Activated naive CD4-positive, alpha-beta T cell treated with anti-CD3 and anti-CD28 coated beads, Interleukin-2, amount 50 U/mL, for 72 hours (primary cell): ENCODE measurements around the gene SRSF4. TPM values are rescaled to one million over a fixed set of nuclear protein-coding genes. Genes with fewer than 3 reads are reported as not detected.

Experiments
- ATAC-seq, 2 donors: fragments of 150-1000 bp; cut with Tn5 transposase; 2 replicates each; pipeline ENCODE4 v1.10.0; 2021; ENCODE audit warnings: mild to moderate bottlenecking in 2 of 2, moderate library complexity in 2 of 2
- DNase-seq, 2 donors: peaks; one replicate each; pipeline ENCODE4 v3.0.0; 2021 to 2022; ENCODE audit warnings: low spot score in 2 of 2
- H3K27ac Mint-ChIP-seq, 2 donors: one replicate each; pipeline ENCODE4 v1.8.0; 2022; ENCODE audit warnings: mild to moderate bottlenecking in 2 of 2, mixed read lengths in 2 of 2
- H3K36me3 Mint-ChIP-seq, 2 donors: one replicate each; pipeline ENCODE4 v1.8.0; 2022; ENCODE audit warnings: mixed read lengths in 2 of 2
- H3K9me3 Mint-ChIP-seq, 2 donors: one replicate each; pipeline ENCODE4 v1.8.0; 2022; ENCODE audit warnings: mixed read lengths in 2 of 2
- total RNA-seq, 2 donors: library from RNA; stranded (reverse); gene quantifications; one replicate each; pipeline ENCODE4 v1.2.3, GENCODE V29; 2022

SRSF4 gene
- total RNA-seq, 2 donors from 2014 or later = 139 to 163 TPM

GRCh38 chr1:29105822-29106221 is 75.9 kb downstream of the SRSF4 start:
- Mint-ChIP-seq H3K27ac (peak overlapping the region in 1 of 2 donors; percentile 17), H3K36me3 (no peaks in the 10 kb centered on the region), H3K9me3 (no peaks in the 10 kb centered on the region)
- ATAC-seq (no peak), DNase-seq (no peak)

DNA sequence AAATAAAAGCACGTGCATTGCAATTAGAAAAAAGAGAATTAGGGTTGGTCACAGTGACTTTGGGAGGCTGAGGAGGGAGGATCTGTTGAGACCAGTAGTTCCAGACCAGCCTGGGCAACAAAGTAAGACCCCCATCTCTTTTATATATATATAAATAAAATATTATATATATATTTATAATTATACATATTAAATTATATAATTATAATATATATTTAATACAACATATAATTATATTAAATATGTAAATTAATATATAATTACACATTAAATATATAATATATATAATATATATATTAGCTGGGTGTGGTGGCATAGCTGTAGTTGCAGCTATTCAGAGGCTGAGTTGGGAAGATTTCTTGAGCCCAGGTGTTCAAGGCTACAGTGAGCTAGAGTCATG is 81.2 kb downstream of the SRSF4 start:
- no peak for DNase-seq
- Mint-ChIP-seq H3K36me3 (peaks cover 7% of the 10 kb centered on the region in 2 donors), H3K9me3 (no peaks in the 10 kb centered on the region), H3K27ac (no peak overlapping the region)
- no peak for ATAC-seq

DNA sequence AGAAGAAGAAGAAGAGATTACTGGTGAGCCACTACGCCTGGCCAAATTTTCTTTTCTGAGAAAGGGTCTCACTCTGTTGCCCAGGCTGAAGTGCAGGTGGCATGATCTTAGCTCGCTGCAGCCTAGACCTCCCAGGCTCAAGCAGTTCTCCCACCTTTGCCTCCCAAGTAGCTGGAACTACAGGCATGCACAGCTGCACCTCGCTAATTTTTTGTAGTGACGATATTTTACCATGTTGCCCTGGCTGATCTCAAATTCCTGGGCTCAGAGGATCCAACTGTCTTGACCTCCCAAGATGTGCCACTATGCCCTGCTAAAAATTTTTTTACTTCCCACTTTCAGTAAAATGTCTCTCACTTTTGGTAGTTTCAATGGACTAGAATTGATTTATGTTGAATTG is 82.4 kb downstream of the SRSF4 start:
- no peak for DNase-seq
- peaks cover 7% of the 10 kb centered on the region in 2 donors for H3K36me3 Mint-ChIP-seq
- no peak for ATAC-seq
- peak overlapping the region in 1 of 2 donors; percentile 72 for H3K27ac Mint-ChIP-seq
- no peaks in the 10 kb centered on the region for H3K9me3 Mint-ChIP-seq

Other genes starting within 250 kb of the SRSF4 start
- gene TMEM200B, start 58.0 kb downstream of the SRSF4 start, total RNA-seq = 1 to 10 TPM in 1 of 2 donors, under 1 TPM in 1; 0.43 to 4.0 TPM
- 10 to 100 TPM; 25.7 to 33.0 TPM for gene MECR, start 49.0 kb upstream of the SRSF4 start, total RNA-seq
- gene PTPRU, start 54.6 kb upstream of the SRSF4 start, total RNA-seq = 1 to 10 TPM in 1 of 2 donors, not detected in 1; 2.0 TPM